Brain microvascular endothelial cell (primary cell): Measurements from ENCODE around the gene RASAL2.
A peak's percentile ranks its signal among the peaks of the same experiment; 100 is the strongest.

Source experiments
- DNase-seq: peaks from one replicate; pipeline ENCODE4 v3.0.0-alpha.2; 2020
- H3K27ac ChIP-seq: fragments of 250-450 bp; sonication (Bioruptor Pico); 2 replicates; pipeline ENCODE4 v1.5.1; 2020; ENCODE audit warnings: mild to moderate bottlenecking, moderate library complexity
- H3K27me3 ChIP-seq: fragments of 250-450 bp; sonication (Bioruptor Pico); replicated peaks from 2 replicates; pipeline ENCODE4 v1.5.1; 2020; ENCODE audit warnings: mild to moderate bottlenecking
- H3K36me3 ChIP-seq: fragments of 250-450 bp; sonication (Bioruptor Pico); replicated peaks from 2 replicates; pipeline ENCODE4 v1.5.1; 2020; ENCODE audit warnings: mild to moderate bottlenecking
- H3K4me3 ChIP-seq: 2 replicates; pipeline ENCODE4 v1.5.1; 2011; ENCODE audit warnings: low read depth, mild to moderate bottlenecking, control low read depth, low read length, moderate library complexity
- CTCF ChIP-seq: IDR thresholded peaks from 2 replicates; pipeline ENCODE4 v1.5.1; 2011; ENCODE audit warnings: low read depth, mild to moderate bottlenecking, moderate library complexity, low read length, control low read depth, inconsistent platforms; ENCODE audit errors: missing control alignments
- in situ Hi-C: cut with HindIII; loops from 2 replicates; pipeline ENCODE4 v1.10.0; 2017; ENCODE audit warnings: low sequenced_read_pairs, low pct_ligation_motif_present

The RASAL2 gene

GRCh38 chr1:178093951-178094738, at the start of gene RASAL2:
RASAL2 (plus strand) TSS chr1:178094104; CDS start chr1:178094493, 389 bp downstream.
- peak; percentile 52 for TF ChIP-seq CTCF
- in situ Hi-C loops, result no loop called here
- peak; percentile 43 for DNase-seq
- Histone ChIP-seq H3K36me3 (no peaks in the 10 kb centered on the region), H3K27me3 (no peaks in the 10 kb centered on the region), H3K27ac (peak within 1 kb of the TSS; percentile 94), H3K4me3 (peak within 1 kb of the TSS; percentile 89)

GRCh38 chr1:178046591-178047270, 47.2 kb upstream of the RASAL2 start:
- Histone ChIP-seq H3K27ac (no peak overlapping the region), H3K4me3 (no peak overlapping the region), H3K27me3 (no peaks in the 10 kb centered on the region), H3K36me3 (no peaks in the 10 kb centered on the region)
- TF ChIP-seq CTCF, result no peak
- in situ Hi-C loops, result no loop called here
- no peak for DNase-seq

GRCh38 chr1:178047403-178048093, 46.4 kb upstream of the RASAL2 start:
- Histone ChIP-seq H3K27ac (no peak overlapping the region), H3K36me3 (no peaks in the 10 kb centered on the region), H3K4me3 (no peak overlapping the region), H3K27me3 (no peaks in the 10 kb centered on the region)
- no peak for TF ChIP-seq CTCF
- DNase-seq, result no peak
- in situ Hi-C loops, result no loop called here

- Histone ChIP-seq H3K4me3 (no peak overlapping the region), H3K27ac (no peak overlapping the region), H3K27me3 (no peaks in the 10 kb centered on the region), H3K36me3 (no peaks in the 10 kb centered on the region)
- no peak for TF ChIP-seq CTCF
- no peak for DNase-seq
- in situ Hi-C loops, result no loop called here
Observed at GRCh38 chr1:178048426-178048825, 45.5 kb upstream of the RASAL2 start.

GRCh38 chr1:178048883-178049282, 45.0 kb upstream of the RASAL2 start:
- Histone ChIP-seq H3K36me3 (no peaks in the 10 kb centered on the region), H3K27ac (no peak overlapping the region), H3K27me3 (no peaks in the 10 kb centered on the region), H3K4me3 (no peak overlapping the region)
- in situ Hi-C loops, result no loop called here
- TF ChIP-seq CTCF, result no peak
- no peak for DNase-seq
